ENCODE results near the gene FUS. TPM values are rescaled to one million over a fixed set of nuclear protein-coding genes. Genes with fewer than 3 reads are reported as not detected.
A peak's percentile ranks its signal among the peaks of the same experiment; 100 is the strongest.
"Not testable (repeated sequence)": the region's sequence is repeated elsewhere in the genome, so short reads cannot be mapped to it uniquely, and the experiment has no call there.

The FUS gene
- total RNA-seq, 1 donor from 2014 or later = 874 TPM

DNA sequence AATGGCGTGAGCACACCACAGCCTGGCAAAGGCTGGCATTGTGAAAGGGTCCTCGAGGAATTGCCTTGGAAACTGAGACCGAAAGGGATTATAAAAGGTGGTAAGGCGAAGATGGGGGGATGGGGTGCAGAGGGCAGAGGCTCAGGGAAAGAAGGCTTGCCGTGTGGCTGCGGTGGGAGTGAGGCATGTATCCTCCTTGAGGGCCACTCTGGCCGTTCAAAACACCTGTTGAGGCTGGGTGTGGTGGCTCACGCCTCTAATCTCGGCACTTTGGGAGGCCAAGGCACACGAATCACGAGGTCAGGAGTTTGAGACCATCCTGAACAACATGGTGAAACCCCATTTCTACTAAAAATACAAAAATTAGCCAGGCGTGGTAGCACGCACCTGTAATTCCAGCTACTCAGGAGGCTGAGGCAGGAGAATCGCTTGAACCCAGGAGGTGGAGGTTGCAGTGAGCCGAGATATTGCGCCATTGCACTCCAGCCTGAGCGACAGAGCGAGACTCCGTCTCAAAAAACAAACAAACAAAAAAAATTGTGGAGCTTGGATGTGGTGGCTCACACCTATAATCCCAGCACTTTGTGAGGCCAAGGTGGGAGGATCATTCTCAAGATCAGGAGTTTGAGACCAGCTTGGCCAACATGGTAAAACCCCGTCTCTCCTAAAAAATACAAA is 43.0 kb upstream of the FUS start:
- H3K4me3 Mint-ChIP-seq (ENCODE audit: low read depth); DNase-seq (ENCODE audit: low spot score); intact Hi-C loops (cut with micrococcal nuclease); H3K36me3 Mint-ChIP-seq (ENCODE audit: low read depth); H3K9me3 Mint-ChIP-seq; H3K27ac Mint-ChIP-seq; H3K4me1 Mint-ChIP-seq (ENCODE audit: low read depth); H3K27me3 Mint-ChIP-seq (ENCODE audit: low read depth): not testable (repeated sequence)

DNA sequence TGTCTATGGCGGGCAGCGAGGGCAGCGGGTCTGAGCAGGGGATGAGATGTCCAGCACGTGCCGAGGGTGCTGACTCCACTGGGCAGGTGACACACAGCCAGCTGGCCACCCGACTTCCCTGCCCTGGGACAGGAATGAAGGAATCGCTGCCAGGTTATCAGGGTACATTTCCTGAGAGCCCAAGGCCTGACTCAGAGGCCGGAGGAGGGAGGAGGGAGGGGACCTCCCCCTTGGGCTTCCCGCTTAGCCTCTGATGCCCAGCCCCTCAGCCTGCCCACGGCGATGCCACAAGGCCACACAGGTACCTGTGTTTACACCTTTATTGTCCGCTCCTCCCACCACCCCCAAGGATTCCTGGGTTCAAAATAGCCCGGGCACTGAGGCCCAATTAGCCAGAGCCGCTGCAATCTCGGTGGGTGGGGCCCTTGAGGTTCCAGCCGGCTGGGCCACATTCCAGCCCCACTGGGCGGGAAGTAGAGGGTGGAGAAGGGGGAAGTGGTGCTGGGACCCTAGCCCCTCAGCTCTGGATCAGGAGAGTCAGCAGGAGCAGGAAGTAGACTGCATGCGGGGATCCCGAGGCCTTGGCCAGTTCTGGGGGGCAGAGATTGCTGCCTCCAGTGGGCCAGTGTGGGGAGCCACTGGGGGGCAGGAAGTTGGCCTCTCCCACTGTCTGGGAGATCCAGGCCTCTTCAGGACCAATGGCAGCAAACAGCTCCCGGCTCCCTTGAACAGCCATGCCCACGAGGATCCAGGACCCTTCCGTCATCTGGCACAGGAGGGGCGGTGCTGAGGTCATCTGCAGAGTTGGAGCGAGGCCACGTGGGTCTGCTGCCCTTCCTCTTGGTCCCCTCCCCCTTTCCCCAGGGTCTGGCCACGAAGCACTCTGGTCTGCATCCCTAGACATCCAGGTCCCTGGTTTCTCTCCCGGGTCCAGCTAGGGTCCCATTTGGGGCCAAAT is 41.0 kb upstream of the FUS start:
- Mint-ChIP-seq H3K27ac (no peak overlapping the region), H3K27me3 (ENCODE audit: low read depth) (no peaks in the 10 kb centered on the region), H3K4me3 (ENCODE audit: low read depth) (no peak overlapping the region), H3K36me3 (ENCODE audit: low read depth) (no peaks in the 10 kb centered on the region), H3K4me1 (ENCODE audit: low read depth) (peaks cover 7% of the 10 kb centered on the region), H3K9me3 (no peaks in the 10 kb centered on the region)
- no peak for DNase-seq (ENCODE audit: low spot score)
- intact Hi-C loops (cut with micrococcal nuclease) = no loop called here

GRCh38 chr16:31141071-31141469 is 38.9 kb upstream of the FUS start:
- H3K27ac Mint-ChIP-seq; H3K27me3 Mint-ChIP-seq (ENCODE audit: low read depth); intact Hi-C loops (cut with micrococcal nuclease); H3K9me3 Mint-ChIP-seq; H3K4me3 Mint-ChIP-seq (ENCODE audit: low read depth); H3K36me3 Mint-ChIP-seq (ENCODE audit: low read depth); DNase-seq (ENCODE audit: low spot score); H3K4me1 Mint-ChIP-seq (ENCODE audit: low read depth): not testable (repeated sequence)

DNA sequence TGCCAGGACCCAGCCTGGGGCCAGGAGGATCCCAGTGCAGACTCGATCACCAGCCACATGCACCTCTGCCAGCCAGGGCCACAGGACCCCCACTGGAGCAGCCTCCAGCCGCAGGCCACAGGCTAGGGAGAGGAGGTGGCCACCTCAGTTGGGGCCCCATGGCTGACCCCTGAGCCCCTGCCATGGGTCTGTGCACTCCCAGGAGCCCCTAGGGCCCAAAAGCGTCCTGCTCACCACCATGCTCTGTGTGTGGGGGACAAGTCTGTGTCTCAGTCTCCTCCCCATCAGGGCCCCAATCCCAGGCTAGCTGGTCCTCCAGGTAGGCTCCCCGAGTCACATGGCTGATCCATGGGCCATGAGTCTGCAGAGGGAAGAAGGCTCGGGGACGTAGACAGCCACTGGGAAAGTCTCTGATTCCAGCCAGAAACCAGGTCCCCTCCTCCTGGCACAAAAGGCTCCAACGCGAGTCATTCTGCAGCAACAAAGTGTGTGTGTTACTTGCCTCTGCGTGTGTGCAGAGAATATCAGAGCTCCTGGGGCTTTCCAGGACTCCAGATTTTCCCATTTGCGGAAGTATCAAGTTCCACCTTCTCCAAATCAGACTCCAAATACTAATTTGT is 38.3 kb upstream of the FUS start:
- H3K27me3 Mint-ChIP-seq (ENCODE audit: low read depth) = peaks cover 4% of the 10 kb centered on the region
- H3K9me3 Mint-ChIP-seq = no peaks in the 10 kb centered on the region
- peak overlapping the region; percentile 70 for H3K4me3 Mint-ChIP-seq (ENCODE audit: low read depth)
- DNase-seq (ENCODE audit: low spot score) = no peak
- peaks cover 7% of the 10 kb centered on the region for H3K4me1 Mint-ChIP-seq (ENCODE audit: low read depth)
- no peaks in the 10 kb centered on the region for H3K36me3 Mint-ChIP-seq (ENCODE audit: low read depth)
- intact Hi-C loops (cut with micrococcal nuclease) = loop anchor here (1.0 to 2.0 kb wide), 7 partner anchors 24 to 318 kb away; partner anchors contain the start of genes ARMC5, BCKDK, FUS and KAT8
- H3K27ac Mint-ChIP-seq = peak overlapping the region; percentile 77

DNA sequence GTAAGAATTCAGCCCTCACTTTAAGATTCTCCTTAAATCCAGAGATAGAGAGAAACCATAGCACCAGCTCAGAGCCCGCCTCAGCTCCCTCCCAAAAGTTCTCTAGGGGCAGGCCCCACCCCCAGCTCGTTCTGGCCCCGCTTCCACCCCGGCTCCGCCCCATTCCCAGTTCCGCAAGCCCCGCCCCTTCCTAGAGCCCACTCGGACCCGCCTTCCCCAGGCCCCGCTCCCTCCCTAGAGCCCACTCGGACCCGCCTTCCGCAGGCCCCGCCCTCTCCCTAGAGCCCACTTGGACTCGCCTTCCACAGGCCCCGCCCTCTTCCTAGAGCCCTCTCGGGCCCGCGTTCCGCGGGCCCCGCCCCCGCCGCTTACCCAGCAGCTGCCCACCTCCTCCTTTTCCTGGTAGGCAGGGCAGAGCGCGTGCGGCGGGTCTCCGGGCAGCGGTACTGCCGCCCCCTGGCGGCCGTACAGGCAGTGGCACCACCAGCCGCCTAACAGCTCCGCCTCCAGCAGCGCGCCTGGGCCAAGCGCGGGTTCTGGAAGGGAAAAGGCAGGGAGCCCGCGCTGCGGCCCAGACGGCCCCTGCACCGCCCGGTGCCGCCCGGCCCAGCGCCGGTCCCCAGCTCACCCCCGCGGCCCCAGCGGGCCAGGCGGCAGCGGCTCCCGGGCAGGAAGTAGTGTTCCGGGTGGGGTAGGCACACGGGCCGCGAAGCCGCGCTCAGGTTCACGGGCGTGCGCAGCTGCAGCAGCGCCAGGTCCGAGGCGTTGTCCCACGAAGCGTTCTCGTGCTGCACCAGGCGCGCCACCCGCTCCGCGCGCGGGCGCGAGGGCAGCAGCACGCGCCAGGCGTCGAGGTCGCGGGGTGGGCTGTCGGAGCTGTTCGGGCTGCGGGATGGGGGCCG is 37.6 kb upstream of the FUS start:
- Mint-ChIP-seq H3K27me3 (ENCODE audit: low read depth) (peaks cover 7% of the 10 kb centered on the region), H3K36me3 (ENCODE audit: low read depth) (no peaks in the 10 kb centered on the region), H3K9me3 (no peaks in the 10 kb centered on the region), H3K27ac (peak overlapping the region; percentile 77), H3K4me3 (ENCODE audit: low read depth) (peak overlapping the region; percentile 70), H3K4me1 (ENCODE audit: low read depth) (peaks cover 7% of the 10 kb centered on the region)
- DNase-seq (ENCODE audit: low spot score) = peak; percentile 98
- intact Hi-C loops (cut with micrococcal nuclease) = loop anchor here (1.0 to 2.0 kb wide), 7 partner anchors 25 to 317 kb away; partner anchors contain the start of genes ARMC5, BCKDK, FUS and KAT8

- Mint-ChIP-seq H3K9me3 (no peaks in the 10 kb centered on the region), H3K27ac (no peak overlapping the region), H3K4me3 (ENCODE audit: low read depth) (peak overlapping the region; percentile 69), H3K36me3 (ENCODE audit: low read depth) (no peaks in the 10 kb centered on the region), H3K27me3 (ENCODE audit: low read depth) (peaks cover 12% of the 10 kb centered on the region), H3K4me1 (ENCODE audit: low read depth) (peaks cover 7% of the 10 kb centered on the region)
- intact Hi-C loops (cut with micrococcal nuclease) = loop anchor here (2.0 kb wide), 2 partner anchors 34 to 48 kb away; partner anchors contain the start of genes BCKDK and VKORC1
- DNase-seq (ENCODE audit: low spot score) = no peak
Measured at GRCh38 chr16:31143011-31143693, 36.8 kb upstream of the FUS start.

DNA sequence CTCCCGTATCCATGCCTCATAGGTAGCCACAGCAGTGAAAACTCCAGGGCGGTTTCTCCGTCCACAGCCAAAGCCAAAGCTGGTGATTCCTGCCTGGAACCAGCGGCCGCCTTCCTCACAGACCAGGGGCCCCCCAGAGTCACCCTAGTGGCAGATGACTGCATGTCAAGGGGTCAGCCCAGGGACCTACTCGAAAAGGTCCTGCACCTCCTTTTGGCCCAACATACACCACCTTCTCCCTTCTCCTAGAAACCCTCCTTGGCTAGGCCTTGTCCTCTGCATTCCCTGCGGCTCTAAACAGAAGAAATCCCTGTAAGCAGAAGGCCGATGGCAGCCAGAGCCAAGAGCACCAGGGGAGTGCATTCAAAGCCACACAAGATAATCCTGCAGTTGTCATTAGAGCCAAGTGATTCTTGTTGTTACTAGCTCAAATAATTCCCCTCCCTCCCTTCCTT is 36.2 kb upstream of the FUS start:
- no peak for DNase-seq (ENCODE audit: low spot score)
- Mint-ChIP-seq H3K9me3 (no peaks in the 10 kb centered on the region), H3K4me1 (ENCODE audit: low read depth) (peaks cover 7% of the 10 kb centered on the region), H3K4me3 (ENCODE audit: low read depth) (peak overlapping the region; percentile 69), H3K27me3 (ENCODE audit: low read depth) (peaks cover 12% of the 10 kb centered on the region), H3K27ac (peak overlapping the region; percentile 76), H3K36me3 (ENCODE audit: low read depth) (no peaks in the 10 kb centered on the region)
- intact Hi-C loops (cut with micrococcal nuclease) = loop anchor here (2.0 kb wide), 2 partner anchors 35 to 49 kb away; partner anchors contain the start of genes BCKDK and VKORC1

GRCh38 chr16:31144418-31144817 is 35.5 kb upstream of the FUS start:
- H3K4me1 Mint-ChIP-seq (ENCODE audit: low read depth); DNase-seq (ENCODE audit: low spot score); H3K36me3 Mint-ChIP-seq (ENCODE audit: low read depth); H3K4me3 Mint-ChIP-seq (ENCODE audit: low read depth); intact Hi-C loops (cut with micrococcal nuclease); H3K27ac Mint-ChIP-seq; H3K9me3 Mint-ChIP-seq: not testable (repeated sequence)
- H3K27me3 Mint-ChIP-seq (ENCODE audit: low read depth) = peaks cover 12% of the 10 kb centered on the region

- Mint-ChIP-seq H3K27ac (no peak overlapping the region), H3K36me3 (ENCODE audit: low read depth) (no peaks in the 10 kb centered on the region), H3K9me3 (no peaks in the 10 kb centered on the region), H3K27me3 (ENCODE audit: low read depth) (peaks cover 12% of the 10 kb centered on the region), H3K4me1 (ENCODE audit: low read depth) (peaks cover 7% of the 10 kb centered on the region), H3K4me3 (ENCODE audit: low read depth) (no peak overlapping the region)
- DNase-seq (ENCODE audit: low spot score) = no peak
- intact Hi-C loops (cut with micrococcal nuclease) = no loop called here
Measured at GRCh38 chr16:31145398-31145990, 34.4 kb upstream of the FUS start.

GRCh38 chr16:31147574-31147973 is 32.4 kb upstream of the FUS start:
- H3K9me3 Mint-ChIP-seq = no peaks in the 10 kb centered on the region
- no peak overlapping the region for H3K4me3 Mint-ChIP-seq (ENCODE audit: low read depth)
- H3K36me3 Mint-ChIP-seq (ENCODE audit: low read depth) = no peaks in the 10 kb centered on the region
- DNase-seq (ENCODE audit: low spot score) = no peak
- H3K4me1 Mint-ChIP-seq (ENCODE audit: low read depth) = no peaks in the 10 kb centered on the region
- peaks cover 15% of the 10 kb centered on the region for H3K27me3 Mint-ChIP-seq (ENCODE audit: low read depth)
- no peak overlapping the region for H3K27ac Mint-ChIP-seq
- intact Hi-C loops (cut with micrococcal nuclease) = no loop called here

- Mint-ChIP-seq H3K4me3 (ENCODE audit: low read depth) (no peak overlapping the region), H3K27me3 (ENCODE audit: low read depth) (peaks cover 15% of the 10 kb centered on the region), H3K4me1 (ENCODE audit: low read depth) (no peaks in the 10 kb centered on the region), H3K9me3 (no peaks in the 10 kb centered on the region), H3K27ac (no peak overlapping the region), H3K36me3 (ENCODE audit: low read depth) (no peaks in the 10 kb centered on the region)
- DNase-seq (ENCODE audit: low spot score) = no peak
- intact Hi-C loops (cut with micrococcal nuclease) = no loop called here
Measured at GRCh38 chr16:31148281-31148728, 31.6 kb upstream of the FUS start.

All from activated T-helper 2 cell treated with anti-CD3 and anti-CD28 coated beads, Interferon-gamma antibody, Interleukin-2, Interleukin-4, amounts not matched to agents 10 μg/mL and 5 μg/mL and 100 μg/mL, durations not matched to agents 14 hours and 24 hours and 36 hours (primary cell).